ENCODE measurements around the gene C6orf89. TPM values are rescaled to one million over a fixed set of nuclear protein-coding genes. Genes with fewer than 3 reads are reported as not detected.
A peak's percentile ranks its signal among the peaks of the same experiment; 100 is the strongest.

C6orf89 gene
- total RNA-seq, 1 experiment from 2014 or later = 13.2 TPM

DNA sequence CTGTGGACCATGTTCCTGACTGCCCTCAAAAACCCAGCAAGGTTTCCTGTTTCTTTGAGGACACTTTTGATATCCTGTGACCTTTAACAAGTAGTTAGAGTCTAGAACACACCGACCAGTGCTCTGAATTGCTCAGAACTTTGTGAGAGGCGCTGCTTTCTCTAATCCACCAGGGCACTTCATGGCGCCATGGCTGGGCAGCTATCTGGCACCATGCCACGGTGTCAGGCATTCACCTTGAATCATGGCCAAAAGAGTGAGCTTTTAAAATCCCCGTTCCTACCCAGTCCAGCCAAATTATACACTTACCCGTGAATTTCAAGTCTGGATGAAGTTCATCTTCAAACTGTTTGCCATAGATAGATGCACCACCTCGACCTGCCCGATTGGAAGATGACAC is 29.5 kb upstream of the C6orf89 start (continued):
- TF ChIP-seq, protein P1, sequence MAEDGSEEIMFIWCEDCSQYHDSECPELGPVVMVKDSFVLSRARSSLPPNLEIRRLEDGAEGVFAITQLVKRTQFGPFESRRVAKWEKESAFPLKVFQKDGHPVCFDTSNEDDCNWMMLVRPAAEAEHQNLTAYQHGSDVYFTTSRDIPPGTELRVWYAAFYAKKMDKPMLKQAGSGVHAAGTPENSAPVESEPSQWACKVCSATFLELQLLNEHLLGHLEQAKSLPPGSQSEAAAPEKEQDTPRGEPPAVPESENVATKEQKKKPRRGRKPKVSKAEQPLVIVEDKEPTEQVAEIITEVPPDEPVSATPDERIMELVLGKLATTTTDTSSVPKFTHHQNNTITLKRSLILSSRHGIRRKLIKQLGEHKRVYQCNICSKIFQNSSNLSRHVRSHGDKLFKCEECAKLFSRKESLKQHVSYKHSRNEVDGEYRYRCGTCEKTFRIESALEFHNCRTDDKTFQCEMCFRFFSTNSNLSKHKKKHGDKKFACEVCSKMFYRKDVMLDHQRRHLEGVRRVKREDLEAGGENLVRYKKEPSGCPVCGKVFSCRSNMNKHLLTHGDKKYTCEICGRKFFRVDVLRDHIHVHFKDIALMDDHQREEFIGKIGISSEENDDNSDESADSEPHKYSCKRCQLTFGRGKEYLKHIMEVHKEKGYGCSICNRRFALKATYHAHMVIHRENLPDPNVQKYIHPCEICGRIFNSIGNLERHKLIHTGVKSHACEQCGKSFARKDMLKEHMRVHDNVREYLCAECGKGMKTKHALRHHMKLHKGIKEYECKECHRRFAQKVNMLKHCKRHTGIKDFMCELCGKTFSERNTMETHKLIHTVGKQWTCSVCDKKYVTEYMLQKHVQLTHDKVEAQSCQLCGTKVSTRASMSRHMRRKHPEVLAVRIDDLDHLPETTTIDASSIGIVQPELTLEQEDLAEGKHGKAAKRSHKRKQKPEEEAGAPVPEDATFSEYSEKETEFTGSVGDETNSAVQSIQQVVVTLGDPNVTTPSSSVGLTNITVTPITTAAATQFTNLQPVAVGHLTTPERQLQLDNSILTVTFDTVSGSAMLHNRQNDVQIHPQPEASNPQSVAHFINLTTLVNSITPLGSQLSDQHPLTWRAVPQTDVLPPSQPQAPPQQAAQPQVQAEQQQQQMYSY (CRISPR knock-in tag; IDR thresholded peaks at IDR 0.05) = no peak
- TF ChIP-seq PRRX2 (CRISPR knock-in tag; IDR thresholded peaks at IDR 0.05) (no peak), GRHL2 (CRISPR knock-in tag; IDR thresholded peaks at IDR 0.05; ENCODE audit: insufficient replicate concordance, severe bottlenecking) (no peak), JUN (CRISPR knock-in tag; IDR thresholded peaks at IDR 0.05) (no peak)
- TF ChIP-seq, protein P2, sequence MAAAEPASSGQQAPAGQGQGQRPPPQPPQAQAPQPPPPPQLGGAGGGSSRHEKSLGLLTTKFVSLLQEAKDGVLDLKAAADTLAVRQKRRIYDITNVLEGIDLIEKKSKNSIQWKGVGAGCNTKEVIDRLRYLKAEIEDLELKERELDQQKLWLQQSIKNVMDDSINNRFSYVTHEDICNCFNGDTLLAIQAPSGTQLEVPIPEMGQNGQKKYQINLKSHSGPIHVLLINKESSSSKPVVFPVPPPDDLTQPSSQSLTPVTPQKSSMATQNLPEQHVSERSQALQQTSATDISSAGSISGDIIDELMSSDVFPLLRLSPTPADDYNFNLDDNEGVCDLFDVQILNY (CRISPR knock-in tag; IDR thresholded peaks at IDR 0.05) = no peak
- TF ChIP-seq, protein P3, sequence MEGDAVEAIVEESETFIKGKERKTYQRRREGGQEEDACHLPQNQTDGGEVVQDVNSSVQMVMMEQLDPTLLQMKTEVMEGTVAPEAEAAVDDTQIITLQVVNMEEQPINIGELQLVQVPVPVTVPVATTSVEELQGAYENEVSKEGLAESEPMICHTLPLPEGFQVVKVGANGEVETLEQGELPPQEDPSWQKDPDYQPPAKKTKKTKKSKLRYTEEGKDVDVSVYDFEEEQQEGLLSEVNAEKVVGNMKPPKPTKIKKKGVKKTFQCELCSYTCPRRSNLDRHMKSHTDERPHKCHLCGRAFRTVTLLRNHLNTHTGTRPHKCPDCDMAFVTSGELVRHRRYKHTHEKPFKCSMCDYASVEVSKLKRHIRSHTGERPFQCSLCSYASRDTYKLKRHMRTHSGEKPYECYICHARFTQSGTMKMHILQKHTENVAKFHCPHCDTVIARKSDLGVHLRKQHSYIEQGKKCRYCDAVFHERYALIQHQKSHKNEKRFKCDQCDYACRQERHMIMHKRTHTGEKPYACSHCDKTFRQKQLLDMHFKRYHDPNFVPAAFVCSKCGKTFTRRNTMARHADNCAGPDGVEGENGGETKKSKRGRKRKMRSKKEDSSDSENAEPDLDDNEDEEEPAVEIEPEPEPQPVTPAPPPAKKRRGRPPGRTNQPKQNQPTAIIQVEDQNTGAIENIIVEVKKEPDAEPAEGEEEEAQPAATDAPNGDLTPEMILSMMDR (IDR thresholded peaks at IDR 0.05) = no peak

DNA sequence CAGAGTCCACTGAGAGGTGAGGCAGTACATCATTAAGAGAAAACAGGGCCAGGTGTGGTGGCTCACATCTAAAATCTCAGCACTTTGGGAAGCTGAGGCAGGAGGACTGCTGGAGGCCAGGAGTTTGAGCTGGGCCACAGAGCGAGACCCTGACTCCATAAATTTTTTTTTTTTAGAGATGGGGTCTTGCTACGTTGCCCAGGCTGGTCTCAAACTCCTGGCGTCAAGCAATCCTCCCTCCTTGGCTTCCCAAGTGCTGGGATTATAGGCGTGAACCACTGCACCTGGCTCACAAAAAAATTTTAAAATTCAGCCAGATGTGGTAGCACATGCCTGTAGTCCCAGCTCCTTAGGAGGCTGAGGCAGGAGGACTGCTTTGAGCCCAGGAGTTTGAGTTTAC is 28.4 kb upstream of the C6orf89 start:
- Mint-ChIP-seq H3K36me3 (peaks cover 65% of the 10 kb centered on the region), H3K4me3 (no peak overlapping the region), H3K27me3 (ENCODE audit: low read depth) (no peaks in the 10 kb centered on the region), H3K9me3 (no peaks in the 10 kb centered on the region), H3K27ac (no peak overlapping the region), H3K4me1 (peaks cover 23% of the 10 kb centered on the region)
- ChIA-PET CTCF (interaction anchor here (1.1 kb wide), 2 partner anchors 8 to 17 kb away, joined by 3 read pairs; partner anchors contain the start of gene PPIL1), POLR2A (no interaction called here)
- peak; percentile 62; the same call in 1 of the 2 replicates for TF ChIP-seq ZNF121 (CRISPR knock-in tag; IDR thresholded peaks at IDR 0.05)
- TF ChIP-seq, protein P4, sequence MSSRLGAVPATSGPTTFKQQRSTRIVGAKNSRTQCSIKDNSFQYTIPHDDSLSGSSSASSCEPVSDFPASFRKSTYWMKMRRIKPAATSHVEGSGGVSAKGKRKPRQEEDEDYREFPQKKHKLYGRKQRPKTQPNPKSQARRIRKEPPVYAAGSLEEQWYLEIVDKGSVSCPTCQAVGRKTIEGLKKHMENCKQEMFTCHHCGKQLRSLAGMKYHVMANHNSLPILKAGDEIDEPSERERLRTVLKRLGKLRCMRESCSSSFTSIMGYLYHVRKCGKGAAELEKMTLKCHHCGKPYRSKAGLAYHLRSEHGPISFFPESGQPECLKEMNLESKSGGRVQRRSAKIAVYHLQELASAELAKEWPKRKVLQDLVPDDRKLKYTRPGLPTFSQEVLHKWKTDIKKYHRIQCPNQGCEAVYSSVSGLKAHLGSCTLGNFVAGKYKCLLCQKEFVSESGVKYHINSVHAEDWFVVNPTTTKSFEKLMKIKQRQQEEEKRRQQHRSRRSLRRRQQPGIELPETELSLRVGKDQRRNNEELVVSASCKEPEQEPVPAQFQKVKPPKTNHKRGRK (CRISPR knock-in tag; IDR thresholded peaks at IDR 0.05; ENCODE audit: borderline replicate concordance) = no peak
- no peak for ATAC-seq
- DNase-seq (ENCODE audit: low spot score) = no peak

DNA sequence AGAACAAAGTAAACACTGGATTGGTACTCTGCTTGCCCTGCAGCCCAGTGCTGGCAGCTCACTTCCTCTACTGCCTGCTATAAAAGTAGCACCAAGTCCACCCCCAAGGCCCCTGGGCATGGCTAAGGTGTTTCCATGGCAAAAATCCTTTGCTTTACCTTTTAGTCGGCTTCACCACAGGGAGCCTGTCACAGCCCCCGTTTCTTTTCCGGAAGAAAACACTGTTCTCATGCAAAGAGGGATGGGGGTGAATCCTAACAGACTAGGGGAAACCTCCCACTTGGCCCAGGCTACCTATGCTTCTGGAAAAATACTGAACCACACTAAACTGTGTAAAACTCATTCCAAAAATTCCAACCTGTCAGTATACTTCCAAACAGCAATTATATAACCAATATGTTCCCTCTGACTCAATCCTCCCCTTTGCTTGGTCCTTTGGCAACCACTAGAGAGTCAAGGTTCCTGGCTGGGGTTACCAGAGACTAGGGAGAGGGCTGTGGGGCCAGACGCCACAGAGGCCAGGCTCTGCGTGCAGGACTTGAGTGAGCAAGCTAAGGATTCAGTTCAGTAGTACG is 27.3 kb upstream of the C6orf89 start:
- Mint-ChIP-seq H3K27ac (peak overlapping the region; percentile 95), H3K36me3 (peaks cover 75% of the 10 kb centered on the region), H3K4me1 (peaks cover 27% of the 10 kb centered on the region), H3K4me3 (no peak overlapping the region), H3K9me3 (no peaks in the 10 kb centered on the region), H3K27me3 (ENCODE audit: low read depth) (no peaks in the 10 kb centered on the region)
- POLR2A ChIA-PET = no interaction called here
- DNase-seq (ENCODE audit: low spot score) = peak; percentile 71
- TF ChIP-seq SMAD3 (CRISPR knock-in tag; IDR thresholded peaks at IDR 0.05; ENCODE audit: borderline replicate concordance) = 0 out of 2 replicates have a peak, but pooled peaks have one; percentile 34
- TF ChIP-seq SOX15 (CRISPR knock-in tag; IDR thresholded peaks at IDR 0.05) = no peak
- TF ChIP-seq ETV6 (CRISPR knock-in tag; IDR thresholded peaks at IDR 0.05) = no peak
- TF ChIP-seq, protein P5, sequence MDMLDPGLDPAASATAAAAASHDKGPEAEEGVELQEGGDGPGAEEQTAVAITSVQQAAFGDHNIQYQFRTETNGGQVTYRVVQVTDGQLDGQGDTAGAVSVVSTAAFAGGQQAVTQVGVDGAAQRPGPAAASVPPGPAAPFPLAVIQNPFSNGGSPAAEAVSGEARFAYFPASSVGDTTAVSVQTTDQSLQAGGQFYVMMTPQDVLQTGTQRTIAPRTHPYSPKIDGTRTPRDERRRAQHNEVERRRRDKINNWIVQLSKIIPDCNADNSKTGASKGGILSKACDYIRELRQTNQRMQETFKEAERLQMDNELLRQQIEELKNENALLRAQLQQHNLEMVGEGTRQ (CRISPR knock-in tag; IDR thresholded peaks at IDR 0.05) = no peak
- TF ChIP-seq, protein P6, sequence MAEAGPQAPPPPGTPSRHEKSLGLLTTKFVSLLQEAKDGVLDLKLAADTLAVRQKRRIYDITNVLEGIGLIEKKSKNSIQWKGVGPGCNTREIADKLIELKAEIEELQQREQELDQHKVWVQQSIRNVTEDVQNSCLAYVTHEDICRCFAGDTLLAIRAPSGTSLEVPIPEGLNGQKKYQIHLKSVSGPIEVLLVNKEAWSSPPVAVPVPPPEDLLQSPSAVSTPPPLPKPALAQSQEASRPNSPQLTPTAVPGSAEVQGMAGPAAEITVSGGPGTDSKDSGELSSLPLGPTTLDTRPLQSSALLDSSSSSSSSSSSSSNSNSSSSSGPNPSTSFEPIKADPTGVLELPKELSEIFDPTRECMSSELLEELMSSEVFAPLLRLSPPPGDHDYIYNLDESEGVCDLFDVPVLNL (CRISPR knock-in tag; IDR thresholded peaks at IDR 0.05; ENCODE audit: borderline replicate concordance, low read depth) = no peak
- no peak for TF ChIP-seq SMAD4 (CRISPR knock-in tag; IDR thresholded peaks at IDR 0.05)
- TF ChIP-seq, protein P2 (CRISPR knock-in tag; IDR thresholded peaks at IDR 0.05) = no peak
- peak; percentile 93 for TF ChIP-seq ZNF416 (CRISPR knock-in tag; IDR thresholded peaks at IDR 0.05)
- TF ChIP-seq, protein P7, sequence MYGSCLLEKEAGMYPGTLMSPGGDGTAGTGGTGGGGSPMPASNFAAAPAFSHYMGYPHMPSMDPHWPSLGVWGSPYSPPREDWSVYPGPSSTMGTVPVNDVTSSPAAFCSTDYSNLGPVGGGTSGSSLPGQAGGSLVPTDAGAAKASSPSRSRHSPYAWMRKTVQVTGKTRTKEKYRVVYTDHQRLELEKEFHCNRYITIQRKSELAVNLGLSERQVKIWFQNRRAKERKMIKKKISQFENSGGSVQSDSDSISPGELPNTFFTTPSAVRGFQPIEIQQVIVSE (CRISPR knock-in tag; IDR thresholded peaks at IDR 0.05; ENCODE audit: borderline replicate concordance) = no peak
- no peak for TF ChIP-seq TEAD4 (CRISPR knock-in tag; IDR thresholded peaks at IDR 0.05)
- CTCF ChIA-PET = interaction anchor here (0.6 to 1.5 kb wide), 5 partner anchors 16 to 93 kb away, joined by 3 to 5 read pairs (median 3); partner anchors contain the start of gene PPIL1
- ATAC-seq = peak; percentile 87

Data from WTC11 (cell line).